ENCODE results near the gene C4orf51. TPM values are rescaled to one million over a fixed set of nuclear protein-coding genes. Genes with fewer than 3 reads are reported as not detected.

The C4orf51 gene
- total and polyA plus RNA-seq, 2 of the 13 experiments (the other 11 are each of a cell fraction or from before 2014, with no cell fraction given): not detected

- TF ChIP-seq FOSL2 (CRISPR knock-in tag; IDR thresholded peaks at IDR 0.05) (peak; percentile 24; the same call in 1 of the 2 replicates), SIX4 (CRISPR knock-in tag; IDR thresholded peaks at IDR 0.05) (peak; percentile 63; the same call in 1 of the 2 replicates), ZNF652 (CRISPR knock-in tag; IDR thresholded peaks at IDR 0.05; ENCODE audit: borderline replicate concordance, low read depth) (no peak), ZNF776 (CRISPR knock-in tag; IDR thresholded peaks at IDR 0.05) (no peak), ZNF124 (CRISPR knock-in tag; IDR thresholded peaks at IDR 0.05) (no peak), ZNF101 (CRISPR knock-in tag; IDR thresholded peaks at IDR 0.05; ENCODE audit: borderline replicate concordance, low read depth) (no peak)
- H3K79me2 ChIP-seq (ENCODE audit: insufficient read depth, low read length): no peaks in the 10 kb centered on the region
- no TSS peak for BruUV-seq (replicated peaks)
- H3K4me2 ChIP-seq (ENCODE audit: low read depth, low read length): no peak overlapping the region
- no peak overlapping the region for H2AFZ ChIP-seq (ENCODE audit: low read length)
- no peaks in the 10 kb centered on the region for H3K27me3 ChIP-seq (ENCODE audit: control insufficient read depth in 1 of 2, insufficient read depth in 2 of 2, low read length in 2 of 2)
- H3K9me3 ChIP-seq (ENCODE audit: low read length): no peaks in the 10 kb centered on the region
- no peak overlapping the region for H3K27ac ChIP-seq (ENCODE audit: extremely low read length, insufficient read depth, low read length)
- ChIA-PET POLR2A (no interaction called here), CTCF (ENCODE audit: low intra/inter-chr PET ratio, low total read pairs) (no interaction called here)
- ATAC-seq (peak; percentile 69; the same call in 2 of the 3 replicates), FAIRE-seq (no peak), DNase-seq (ENCODE audit: low spot score) (peak; percentile 25)
- H3K9ac ChIP-seq (ENCODE audit: insufficient read depth, low read depth, low read length): no peak overlapping the region
- H3K4me1 ChIP-seq (ENCODE audit: insufficient read depth, low read length): peaks cover 17% of the 10 kb centered on the region
- no peaks in the 10 kb centered on the region for H4K20me1 ChIP-seq (ENCODE audit: insufficient read depth, low read length)
- in situ Hi-C loops (cut with HindIII; ENCODE audit: extremely low pct_ligation_motif_present, low pct_unique_long_range_greater_than_20kb): no loop called here
- intact Hi-C loops (cut with micrococcal nuclease; ENCODE audit: unreplicated experiment): no loop called here
- WGBS (ENCODE audit: low lambda C conversion rate): 0% methylated on average over 1 of the region's 1 CpG
- no peaks in the 10 kb centered on the region for H3K36me3 ChIP-seq (replicated peaks in 1 of 2; ENCODE audit: control insufficient read depth in 1 of 2, insufficient read depth in 2 of 2, low read length in 2 of 2)
- no peak overlapping the region for H3K4me3 ChIP-seq (replicated peaks in 1 of 3; ENCODE audit: insufficient read depth in 1 of 3, low read depth in 2 of 3, low read length in 3 of 3)
Observed at GRCh38 chr4:145679520-145679919, 426 bp upstream of the C4orf51 start.

- 13% methylated on average over 1 of the region's 1 CpG for WGBS (ENCODE audit: low lambda C conversion rate)
- no peak overlapping the region for H3K27ac ChIP-seq (ENCODE audit: extremely low read length, insufficient read depth, low read length)
- no peak overlapping the region for H3K4me3 ChIP-seq (replicated peaks in 1 of 3; ENCODE audit: insufficient read depth in 1 of 3, low read depth in 2 of 3, low read length in 3 of 3)
- H3K4me2 ChIP-seq (ENCODE audit: low read depth, low read length): no peak overlapping the region
- no peaks in the 10 kb centered on the region for H3K36me3 ChIP-seq (replicated peaks in 1 of 2; ENCODE audit: control insufficient read depth in 1 of 2, insufficient read depth in 2 of 2, low read length in 2 of 2)
- BruUV-seq (replicated peaks): no TSS peak
- intact Hi-C loops (cut with micrococcal nuclease; ENCODE audit: unreplicated experiment) (no loop called here), in situ Hi-C loops (cut with HindIII; ENCODE audit: extremely low pct_ligation_motif_present, low pct_unique_long_range_greater_than_20kb) (no loop called here)
- H3K27me3 ChIP-seq (ENCODE audit: control insufficient read depth in 1 of 2, insufficient read depth in 2 of 2, low read length in 2 of 2): no peaks in the 10 kb centered on the region
- FAIRE-seq (no peak), ATAC-seq (no peak), DNase-seq (ENCODE audit: low spot score) (no peak)
- peaks cover 17% of the 10 kb centered on the region for H3K4me1 ChIP-seq (ENCODE audit: insufficient read depth, low read length)
- ChIA-PET POLR2A (no interaction called here), CTCF (ENCODE audit: low intra/inter-chr PET ratio, low total read pairs) (no interaction called here)
- no peaks in the 10 kb centered on the region for H3K79me2 ChIP-seq (ENCODE audit: insufficient read depth, low read length)
- TF ChIP-seq HNRNPUL1 (IDR thresholded peaks at IDR 0.05; ENCODE audit: low read depth, low read length): no peak
- no peak for TF ChIP-seq ZFP36L2 (CRISPR knock-in tag; IDR thresholded peaks at IDR 0.05)
- H3K9ac ChIP-seq (ENCODE audit: insufficient read depth, low read depth, low read length): no peak overlapping the region
- H4K20me1 ChIP-seq (ENCODE audit: insufficient read depth, low read length): no peaks in the 10 kb centered on the region
- no peak overlapping the region for H2AFZ ChIP-seq (ENCODE audit: low read length)
- H3K9me3 ChIP-seq (ENCODE audit: low read length): no peaks in the 10 kb centered on the region
Observed at GRCh38 chr4:145680902-145681301, 956 bp downstream of the C4orf51 start.

Measured in HepG2 (cell line).